CD14-positive monocyte (primary cell): ENCODE results near the gene PLXNC1. TPM values are rescaled to one million over a fixed set of nuclear protein-coding genes. Genes with fewer than 3 reads are reported as not detected.

ENCODE experiments used
- DNase-seq, 3 donors: peaks; one replicate each; pipeline ENCODE4 v3.0.0-alpha.2; 2011 to 2022
- H2AFZ ChIP-seq: 2 replicates; pipeline ENCODE4 v1.6.0; 2012; ENCODE audit warnings: mild to moderate bottlenecking, low read depth, low read length, inconsistent platforms; ENCODE audit not compliant: insufficient read depth, poor library complexity, severe bottlenecking
- H3K27ac ChIP-seq, 2 donors: 1 replicate in 1 of 2; 2 replicates in 1 of 2; pipeline ENCODE4 v1.5.1; 2012 to 2013; ENCODE audit warnings: low read length in 2 of 2, control low read depth in 1 of 2, inconsistent platforms in 1 of 2, low read depth in 1 of 2, mild to moderate bottlenecking in 1 of 2
- H3K27me3 ChIP-seq, 2 donors: one replicate each; pipeline versions ENCODE4 v1.6.0 to v1.6.1; 2011 to 2013; ENCODE audit warnings: low read length in 2 of 2; ENCODE audit not compliant: control insufficient read depth in 2 of 2, insufficient read depth in 2 of 2
- H3K36me3 ChIP-seq, 2 donors: replicated peaks in 1 of 2; 1 replicate in 1 of 2; 2 replicates in 1 of 2; pipeline versions ENCODE4 v1.5.1 to v1.6.1; 2012 to 2013; ENCODE audit warnings: low read length in 2 of 2, control low read depth in 1 of 2, inconsistent platforms in 1 of 2, mild to moderate bottlenecking in 1 of 2; ENCODE audit not compliant: insufficient read depth in 2 of 2, control insufficient read depth in 1 of 2
- H3K4me1 ChIP-seq, 2 donors: 1 replicate in 1 of 2; 2 replicates in 1 of 2; pipeline versions ENCODE4 v1.5.1 to v1.6.1; 2012 to 2013; ENCODE audit warnings: low read length in 2 of 2, control low read depth in 1 of 2, inconsistent platforms in 1 of 2, mild to moderate bottlenecking in 1 of 2, moderate library complexity in 1 of 2; ENCODE audit not compliant: insufficient read depth in 2 of 2, control insufficient read depth in 1 of 2
- H3K4me2 ChIP-seq: replicated peaks from 2 replicates; pipeline ENCODE3; 2012; ENCODE audit warnings: low read length, moderate library complexity, mild to moderate bottlenecking; ENCODE audit not compliant: poor library complexity, severe bottlenecking; ENCODE audit errors: extremely low read depth
- H3K4me3 ChIP-seq, 3 experiments: fragments of 200-600 bp in 1 of 3; sonication (generic) in 1 of 3; replicated peaks in 1 of 3; 1 replicate in 2 of 3; 2 replicates in 1 of 3; pipeline ENCODE4 v1.5.1; 2011 to 2013; ENCODE audit warnings: low read length in 3 of 3, mild to moderate bottlenecking in 3 of 3, control low read depth in 2 of 3, low read depth in 2 of 3, inconsistent platforms in 1 of 3, moderate library complexity in 1 of 3
- H3K79me2 ChIP-seq: 2 replicates; pipeline ENCODE4 v1.6.0; 2012; ENCODE audit warnings: mild to moderate bottlenecking, control low read depth, inconsistent platforms, low read length, moderate library complexity; ENCODE audit not compliant: insufficient read depth
- H3K9ac ChIP-seq: 2 replicates; pipeline ENCODE4 v1.6.0; 2017; ENCODE audit warnings: low read length, mild to moderate bottlenecking; ENCODE audit not compliant: insufficient read depth, poor library complexity, severe bottlenecking
- H3K9me3 ChIP-seq, 2 donors: replicated peaks in 1 of 2; 1 replicate in 1 of 2; 2 replicates in 1 of 2; pipeline versions ENCODE4 v1.5.1 to v1.6.1; 2012 to 2013; ENCODE audit warnings: low read length in 2 of 2, control low read depth in 1 of 2; ENCODE audit not compliant: control insufficient read depth in 1 of 2, insufficient read depth in 1 of 2
- H4K20me1 ChIP-seq: 2 replicates; pipeline ENCODE4 v1.6.0; 2012; ENCODE audit warnings: mild to moderate bottlenecking, low read length, control low read depth, moderate library complexity; ENCODE audit not compliant: insufficient read depth
- H3K27ac Mint-ChIP-seq, 7 donors: one replicate each; pipeline ENCODE4 v1.8.0; 2020; ENCODE audit warnings: mild to moderate bottlenecking in 7 of 7, mixed read lengths in 7 of 7, moderate library complexity in 6 of 7, inconsistent platforms in 2 of 7
- H3K27me3 Mint-ChIP-seq, 3 donors: one replicate each; pipeline ENCODE4 v1.8.0; 2021 to 2022; ENCODE audit warnings: low read depth in 3 of 3, mild to moderate bottlenecking in 3 of 3, mixed read lengths in 3 of 3, moderate library complexity in 3 of 3, inconsistent platforms in 1 of 3
- H3K36me3 Mint-ChIP-seq, 2 donors: one replicate each; pipeline ENCODE4 v1.8.0; 2020; ENCODE audit warnings: mixed read lengths in 2 of 2, inconsistent platforms in 1 of 2, mild to moderate bottlenecking in 1 of 2
- H3K4me1 Mint-ChIP-seq: one replicate; pipeline ENCODE4 v1.8.0; 2020; ENCODE audit warnings: mild to moderate bottlenecking, mixed read lengths
- H3K4me3 Mint-ChIP-seq, 2 donors: one replicate each; pipeline ENCODE4 v1.8.0; 2020; ENCODE audit warnings: mild to moderate bottlenecking in 2 of 2, mixed read lengths in 2 of 2, moderate library complexity in 1 of 2
- H3K9me3 Mint-ChIP-seq, 7 donors: one replicate each; pipeline ENCODE4 v1.8.0; 2020 to 2022; ENCODE audit warnings: mixed read lengths in 7 of 7, mild to moderate bottlenecking in 6 of 7, moderate library complexity in 6 of 7, inconsistent platforms in 2 of 7
- CTCF ChIP-seq: fragments of 200-600 bp; IDR thresholded peaks from one replicate; pipeline ENCODE4 v1.8.0; 2022; ENCODE audit warnings: antibody characterized with exemption, mild to moderate bottlenecking
- WGBS: methylation state at CpG from one replicate; pipeline ENCODE4 v1.1.5; 2013; ENCODE audit warnings: missing lambda C conversion rate; ENCODE audit not compliant: insufficient coverage; 5-methylcytosine and 5-hydroxymethylcytosine counted together
- intact Hi-C, 2 donors: fragments of 100-400 bp; cut with micrococcal nuclease; formaldehyde crosslinking; loops; one replicate each; pipeline versions ENCODE4 v1.15.0 to v1.15.1; 2023
- polyA plus RNA-seq, 3 donors: library from polyadenylated mRNA; depleted of rRNA in 1 of 3; unstranded in 2 of 3; stranded (reverse) in 1 of 3; fragments of 300-500 nt in 2 of 3; fragments of >200 nt in 1 of 3; fragmentation: Illumina TruSeq in 2 of 3; gene quantifications; 1 replicate in 2 of 3; 2 replicates in 1 of 3; pipeline ENCODE4 v1.2.3, GENCODE V29; 2012 to 2021

Gene PLXNC1
- polyA plus RNA-seq, 3 donors: 14.3 to 35.2 (median 15.4) TPM

DNA sequence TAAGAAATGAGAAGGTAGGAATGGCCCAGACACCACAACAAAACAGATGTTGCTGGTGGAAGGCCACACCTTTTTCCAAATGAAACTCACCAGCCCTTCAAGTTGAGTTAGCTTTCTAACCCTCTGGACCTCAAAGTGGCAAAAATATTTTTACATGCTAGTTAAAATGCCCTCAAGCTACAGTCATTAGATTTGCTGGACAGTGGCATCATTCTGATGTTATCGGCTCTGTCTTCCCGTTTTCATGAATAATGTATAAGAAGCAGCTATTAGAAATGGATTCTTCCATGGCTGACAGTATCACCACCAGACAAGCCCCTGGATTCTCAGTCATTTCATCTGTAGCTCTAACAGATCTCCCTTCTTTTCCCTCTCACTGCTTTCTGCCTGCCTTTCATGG, 37.1 kb upstream of the PLXNC1 start:
- H3K4me2 ChIP-seq: peak overlapping the region; percentile 29
- no peaks in the 10 kb centered on the region for H3K9me3 Mint-ChIP-seq
- H3K27me3 ChIP-seq: no peaks in the 10 kb centered on the region
- peaks cover 0 to 5% (median 2%) of the 10 kb centered on the region in 3 donors for H3K27me3 Mint-ChIP-seq
- intact Hi-C loops: no loop called here
- no peak for DNase-seq
- peaks cover 40% of the 10 kb centered on the region for H3K4me1 Mint-ChIP-seq
- no peak overlapping the region for H3K4me3 ChIP-seq
- H3K4me1 ChIP-seq: peaks cover 23 to 36% of the 10 kb centered on the region in 2 donors
- no peaks in the 10 kb centered on the region for H3K79me2 ChIP-seq
- no peak overlapping the region for H3K4me3 Mint-ChIP-seq
- peaks cover 0 to 2% of the 10 kb centered on the region in 2 donors for H3K36me3 Mint-ChIP-seq
- TF ChIP-seq CTCF: no peak
- H2AFZ ChIP-seq: no peak overlapping the region
- H3K36me3 ChIP-seq: no peaks in the 10 kb centered on the region
- no peaks in the 10 kb centered on the region for H4K20me1 ChIP-seq
- no peak overlapping the region for H3K9ac ChIP-seq
- peak overlapping the region in 1 of 2 donors; percentile 39 for H3K27ac ChIP-seq
- WGBS: no CpG with 5 or more reads among the region's 2 CpGs
- no peaks in the 10 kb centered on the region for H3K9me3 ChIP-seq
- peak overlapping the region in 1 of 7 donors; percentile 38 for H3K27ac Mint-ChIP-seq

DNA sequence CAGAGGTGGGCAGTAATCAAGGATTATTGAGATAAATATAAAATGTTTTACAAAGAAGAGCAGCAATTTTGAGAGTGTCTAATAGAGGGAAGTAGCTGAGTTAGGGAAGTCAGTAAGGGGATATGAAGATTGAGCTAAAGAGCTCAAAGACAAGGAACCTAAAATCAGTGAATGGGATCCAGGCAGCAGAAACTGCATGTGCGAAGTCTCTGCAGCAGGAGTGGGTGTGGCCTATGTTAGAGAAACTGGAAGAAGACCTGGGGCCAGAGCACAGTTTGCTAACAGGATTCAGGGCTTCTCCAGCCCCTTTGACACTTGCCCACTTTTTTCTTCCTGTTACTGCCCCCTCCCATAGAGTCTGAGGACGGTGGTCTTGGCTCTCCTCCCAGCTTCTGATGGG, 36.3 kb upstream of the PLXNC1 start:
- Histone ChIP-seq H3K27me3 (no peaks in the 10 kb centered on the region), H3K36me3 (no peaks in the 10 kb centered on the region), H4K20me1 (no peaks in the 10 kb centered on the region), H3K9ac (no peak overlapping the region), H3K9me3 (no peaks in the 10 kb centered on the region), H3K4me1 (peaks cover 23 to 36% of the 10 kb centered on the region in 2 donors), H3K4me2 (peak overlapping the region; percentile 29), H3K79me2 (no peaks in the 10 kb centered on the region), H3K4me3 (no peak overlapping the region), H3K27ac (peak overlapping the region; percentile 1 to 39), H2AFZ (no peak overlapping the region)
- Mint-ChIP-seq H3K4me3 (peak overlapping the region in 1 of 2 donors; percentile 32), H3K27ac (peak overlapping the region in 6 of 7 donors; percentile 38 to 86 (median 82)), H3K9me3 (no peaks in the 10 kb centered on the region), H3K4me1 (peaks cover 40% of the 10 kb centered on the region), H3K36me3 (peaks cover 0 to 2% of the 10 kb centered on the region in 2 donors), H3K27me3 (peaks cover 0 to 5% (median 2%) of the 10 kb centered on the region in 3 donors)
- WGBS: 0% methylated on average over 1 of the region's 2 CpGs
- no peak for TF ChIP-seq CTCF
- peak; percentile 69 to 74 (median 74) for DNase-seq
- intact Hi-C loops: no loop called here
